ENCODE data around the gene LYSMD3. TPM values are rescaled to one million over a fixed set of nuclear protein-coding genes. Genes with fewer than 3 reads are reported as not detected.
A peak's percentile ranks its signal among the peaks of the same experiment; 100 is the strongest.

Gene LYSMD3
- total and polyA plus RNA-seq, 9 of the 15 experiments (the other 6 are each of a cell fraction or from before 2014, with no cell fraction given), result 9.5 to 42.3 (median 20.7) TPM

DNA sequence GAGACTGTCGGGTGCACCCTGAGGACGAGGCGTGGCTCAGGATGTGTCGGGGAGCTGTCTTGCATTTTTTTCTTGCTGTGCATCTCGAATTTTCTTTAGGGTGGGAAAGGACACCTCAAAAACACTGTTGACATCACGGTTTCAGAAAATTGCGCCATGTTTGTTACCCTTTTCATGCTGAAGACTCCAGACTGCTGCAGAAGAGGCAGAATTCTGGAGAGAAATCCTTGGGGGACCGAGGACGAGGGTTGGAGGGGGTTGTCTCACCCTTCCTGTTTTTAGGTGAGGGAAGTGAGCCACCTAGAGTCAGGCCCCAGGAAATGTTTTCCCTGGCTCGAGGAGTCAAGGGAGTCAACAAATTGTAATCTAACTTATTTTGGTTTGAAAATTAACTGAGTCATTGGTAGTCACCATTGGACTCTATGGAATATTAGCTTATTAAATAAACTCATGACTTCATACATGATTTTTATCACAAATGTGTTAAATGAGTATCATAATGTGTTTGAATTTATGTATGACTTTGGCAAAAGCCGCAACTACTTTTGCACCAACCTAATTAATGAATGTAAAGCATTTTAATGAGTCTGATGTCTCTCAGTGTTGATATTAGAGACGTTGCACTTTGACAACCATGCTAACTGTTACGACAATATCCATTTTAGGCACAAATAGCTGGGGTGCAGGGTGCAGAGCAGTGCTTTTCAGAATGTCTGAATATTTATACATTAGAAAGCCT lies 724 bp upstream of the LYSMD3 start (continued):
- TF ChIP-seq, protein P1, sequence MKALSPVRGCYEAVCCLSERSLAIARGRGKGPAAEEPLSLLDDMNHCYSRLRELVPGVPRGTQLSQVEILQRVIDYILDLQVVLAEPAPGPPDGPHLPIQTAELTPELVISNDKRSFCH (CRISPR knock-in tag; IDR thresholded peaks at IDR 0.05), result no peak
- TF ChIP-seq, protein P1 (tag; IDR thresholded peaks at IDR 0.05), result no peak
- TF ChIP-seq MTA1 (IDR thresholded peaks at IDR 0.05; ENCODE audit: borderline replicate concordance) (peak; percentile 25; the same call in 1 of the 2 replicates), ZFP36 (IDR thresholded peaks at IDR 0.05; ENCODE audit: low read depth, low read length, partially characterized antibody) (no peak), CAMTA2 (CRISPR knock-in tag; conservative IDR thresholded peaks at IDR 0.05) (no peak), ZNF239 (CRISPR knock-in tag; IDR thresholded peaks at IDR 0.05) (no peak), DNMT1 (IDR thresholded peaks at IDR 0.05) (no peak), ARHGAP35 (IDR thresholded peaks at IDR 0.05; ENCODE audit: partially characterized antibody) (no peak), CBX3 (IDR thresholded peaks at IDR 0.05; ENCODE audit: borderline replicate concordance in 1 of 2, low read length in 2 of 2) (peak in 1 of 2 experiments; percentile 15; a peak in 1 of 3 replicates), ZNF717 (CRISPR knock-in tag; IDR thresholded peaks at IDR 0.05) (no peak), ZNF75A (CRISPR knock-in tag; IDR thresholded peaks at IDR 0.05) (no peak), ZNF644 (tag; IDR thresholded peaks at IDR 0.05; ENCODE audit: low read depth) (0 out of 2 replicates have a peak, but pooled peaks have one; percentile 21), SRF (CRISPR knock-in tag; IDR thresholded peaks at IDR 0.05) (no peak)
- TF ChIP-seq, protein P2, sequence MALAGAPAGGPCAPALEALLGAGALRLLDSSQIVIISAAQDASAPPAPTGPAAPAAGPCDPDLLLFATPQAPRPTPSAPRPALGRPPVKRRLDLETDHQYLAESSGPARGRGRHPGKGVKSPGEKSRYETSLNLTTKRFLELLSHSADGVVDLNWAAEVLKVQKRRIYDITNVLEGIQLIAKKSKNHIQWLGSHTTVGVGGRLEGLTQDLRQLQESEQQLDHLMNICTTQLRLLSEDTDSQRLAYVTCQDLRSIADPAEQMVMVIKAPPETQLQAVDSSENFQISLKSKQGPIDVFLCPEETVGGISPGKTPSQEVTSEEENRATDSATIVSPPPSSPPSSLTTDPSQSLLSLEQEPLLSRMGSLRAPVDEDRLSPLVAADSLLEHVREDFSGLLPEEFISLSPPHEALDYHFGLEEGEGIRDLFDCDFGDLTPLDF (CRISPR knock-in tag; IDR thresholded peaks at IDR 0.05), result no peak
- TF ChIP-seq, protein P3, sequence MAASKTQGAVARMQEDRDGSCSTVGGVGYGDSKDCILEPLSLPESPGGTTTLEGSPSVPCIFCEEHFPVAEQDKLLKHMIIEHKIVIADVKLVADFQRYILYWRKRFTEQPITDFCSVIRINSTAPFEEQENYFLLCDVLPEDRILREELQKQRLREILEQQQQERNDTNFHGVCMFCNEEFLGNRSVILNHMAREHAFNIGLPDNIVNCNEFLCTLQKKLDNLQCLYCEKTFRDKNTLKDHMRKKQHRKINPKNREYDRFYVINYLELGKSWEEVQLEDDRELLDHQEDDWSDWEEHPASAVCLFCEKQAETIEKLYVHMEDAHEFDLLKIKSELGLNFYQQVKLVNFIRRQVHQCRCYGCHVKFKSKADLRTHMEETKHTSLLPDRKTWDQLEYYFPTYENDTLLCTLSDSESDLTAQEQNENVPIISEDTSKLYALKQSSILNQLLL (CRISPR knock-in tag; IDR thresholded peaks at IDR 0.05; ENCODE audit: borderline replicate concordance), result no peak
- TF ChIP-seq, protein P4, sequence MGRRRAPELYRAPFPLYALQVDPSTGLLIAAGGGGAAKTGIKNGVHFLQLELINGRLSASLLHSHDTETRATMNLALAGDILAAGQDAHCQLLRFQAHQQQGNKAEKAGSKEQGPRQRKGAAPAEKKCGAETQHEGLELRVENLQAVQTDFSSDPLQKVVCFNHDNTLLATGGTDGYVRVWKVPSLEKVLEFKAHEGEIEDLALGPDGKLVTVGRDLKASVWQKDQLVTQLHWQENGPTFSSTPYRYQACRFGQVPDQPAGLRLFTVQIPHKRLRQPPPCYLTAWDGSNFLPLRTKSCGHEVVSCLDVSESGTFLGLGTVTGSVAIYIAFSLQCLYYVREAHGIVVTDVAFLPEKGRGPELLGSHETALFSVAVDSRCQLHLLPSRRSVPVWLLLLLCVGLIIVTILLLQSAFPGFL (CRISPR knock-in tag; IDR thresholded peaks at IDR 0.05), result no peak
- TF ChIP-seq, protein P5, sequence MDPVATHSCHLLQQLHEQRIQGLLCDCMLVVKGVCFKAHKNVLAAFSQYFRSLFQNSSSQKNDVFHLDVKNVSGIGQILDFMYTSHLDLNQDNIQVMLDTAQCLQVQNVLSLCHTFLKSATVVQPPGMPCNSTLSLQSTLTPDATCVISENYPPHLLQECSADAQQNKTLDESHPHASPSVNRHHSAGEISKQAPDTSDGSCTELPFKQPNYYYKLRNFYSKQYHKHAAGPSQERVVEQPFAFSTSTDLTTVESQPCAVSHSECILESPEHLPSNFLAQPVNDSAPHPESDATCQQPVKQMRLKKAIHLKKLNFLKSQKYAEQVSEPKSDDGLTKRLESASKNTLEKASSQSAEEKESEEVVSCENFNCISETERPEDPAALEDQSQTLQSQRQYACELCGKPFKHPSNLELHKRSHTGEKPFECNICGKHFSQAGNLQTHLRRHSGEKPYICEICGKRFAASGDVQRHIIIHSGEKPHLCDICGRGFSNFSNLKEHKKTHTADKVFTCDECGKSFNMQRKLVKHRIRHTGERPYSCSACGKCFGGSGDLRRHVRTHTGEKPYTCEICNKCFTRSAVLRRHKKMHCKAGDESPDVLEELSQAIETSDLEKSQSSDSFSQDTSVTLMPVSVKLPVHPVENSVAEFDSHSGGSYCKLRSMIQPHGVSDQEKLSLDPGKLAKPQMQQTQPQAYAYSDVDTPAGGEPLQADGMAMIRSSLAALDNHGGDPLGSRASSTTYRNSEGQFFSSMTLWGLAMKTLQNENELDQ (CRISPR knock-in tag; IDR thresholded peaks at IDR 0.05; ENCODE audit: borderline replicate concordance), result no peak
- TF ChIP-seq, protein P6, sequence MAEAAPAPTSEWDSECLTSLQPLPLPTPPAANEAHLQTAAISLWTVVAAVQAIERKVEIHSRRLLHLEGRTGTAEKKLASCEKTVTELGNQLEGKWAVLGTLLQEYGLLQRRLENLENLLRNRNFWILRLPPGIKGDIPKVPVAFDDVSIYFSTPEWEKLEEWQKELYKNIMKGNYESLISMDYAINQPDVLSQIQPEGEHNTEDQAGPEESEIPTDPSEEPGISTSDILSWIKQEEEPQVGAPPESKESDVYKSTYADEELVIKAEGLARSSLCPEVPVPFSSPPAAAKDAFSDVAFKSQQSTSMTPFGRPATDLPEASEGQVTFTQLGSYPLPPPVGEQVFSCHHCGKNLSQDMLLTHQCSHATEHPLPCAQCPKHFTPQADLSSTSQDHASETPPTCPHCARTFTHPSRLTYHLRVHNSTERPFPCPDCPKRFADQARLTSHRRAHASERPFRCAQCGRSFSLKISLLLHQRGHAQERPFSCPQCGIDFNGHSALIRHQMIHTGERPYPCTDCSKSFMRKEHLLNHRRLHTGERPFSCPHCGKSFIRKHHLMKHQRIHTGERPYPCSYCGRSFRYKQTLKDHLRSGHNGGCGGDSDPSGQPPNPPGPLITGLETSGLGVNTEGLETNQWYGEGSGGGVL (CRISPR knock-in tag; IDR thresholded peaks at IDR 0.05), result no peak

Measured in K562 (cell line).